IPS-18c (cell line): ENCODE data around the gene SLC5A10.

Source experiments
- H3K4me3 ChIP-seq: 2 replicates; pipeline ENCODE4 v1.7.0; 2013; ENCODE audit warnings: low read depth, mild to moderate bottlenecking, low read length, moderate library complexity; ENCODE audit not compliant: insufficient read depth
- H3K9me3 ChIP-seq: one replicate; pipeline ENCODE4 v1.6.1; 2013; ENCODE audit warnings: mild to moderate bottlenecking, low read length, moderate library complexity; ENCODE audit not compliant: control insufficient read depth, insufficient read depth

Gene SLC5A10

GRCh38 chr17:18959845-18960240 is 7.9 kb downstream of the SLC5A10 start:
- Histone ChIP-seq H3K9me3 (no peaks in the 10 kb centered on the region), H3K4me3 (no peak overlapping the region)

DNA sequence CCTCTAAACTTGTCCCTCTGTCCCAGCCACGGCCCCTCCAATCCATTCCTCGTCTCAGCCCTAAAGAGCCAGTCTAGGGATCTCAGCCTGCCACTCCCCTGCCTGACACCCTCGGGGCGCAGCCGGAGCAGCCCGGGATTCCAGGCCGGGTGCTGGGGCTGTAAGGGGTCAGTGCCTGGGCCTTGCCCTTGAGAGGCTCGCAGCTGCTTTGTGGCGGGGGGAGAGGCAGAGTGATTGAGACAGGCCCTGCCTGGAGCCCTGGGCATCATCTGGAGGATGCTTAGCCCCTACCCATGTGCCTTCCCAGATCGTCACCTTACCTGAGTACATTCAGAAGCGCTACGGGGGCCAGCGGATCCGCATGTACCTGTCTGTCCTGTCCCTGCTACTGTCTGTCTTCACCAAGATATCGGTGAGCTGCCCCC is 8.3 kb downstream of the SLC5A10 start:
- Histone ChIP-seq H3K9me3 (no peaks in the 10 kb centered on the region), H3K4me3 (no peak overlapping the region)

DNA sequence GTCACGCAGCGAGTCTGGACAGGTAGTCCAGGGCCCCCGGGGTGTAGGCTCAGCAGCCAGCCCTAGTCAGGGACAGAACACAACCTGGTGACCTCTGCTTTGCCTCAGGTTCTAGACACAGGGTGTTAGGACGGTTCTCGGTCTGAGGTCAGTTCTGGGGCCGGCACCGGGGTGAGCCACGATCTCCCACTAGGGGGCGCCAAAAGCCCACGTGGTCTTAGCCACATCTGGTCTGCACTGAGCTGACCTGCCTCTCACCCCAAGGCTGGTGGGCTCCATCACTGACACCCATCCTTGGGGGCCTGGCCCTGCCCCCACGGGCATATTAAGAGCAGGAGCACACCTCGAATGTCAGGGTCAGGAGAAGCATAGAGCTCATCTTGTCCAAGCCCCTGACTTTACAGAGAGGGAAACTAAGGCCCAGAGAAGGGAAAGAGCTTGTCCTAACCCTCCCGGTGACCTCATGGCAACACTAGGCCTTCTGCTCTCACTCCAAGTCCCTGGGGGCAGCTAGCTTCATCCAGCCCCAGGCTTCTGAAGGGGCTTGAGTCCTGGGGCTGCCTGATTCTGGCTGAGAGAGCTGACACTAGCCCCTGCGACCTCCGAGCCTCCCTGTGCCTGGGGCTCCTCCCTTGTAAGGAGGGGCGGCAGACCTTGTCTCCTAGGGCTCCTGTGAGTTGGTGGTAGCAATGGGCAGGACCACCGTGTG is 9.0 kb downstream of the SLC5A10 start:
- H3K9me3 ChIP-seq = no peaks in the 10 kb centered on the region
- no peak overlapping the region for H3K4me3 ChIP-seq

- H3K4me3 ChIP-seq = no peak overlapping the region
- H3K9me3 ChIP-seq = no peaks in the 10 kb centered on the region
These were observed 9.9 kb downstream of the SLC5A10 start for GRCh38 chr17:18961634-18962493.

DNA sequence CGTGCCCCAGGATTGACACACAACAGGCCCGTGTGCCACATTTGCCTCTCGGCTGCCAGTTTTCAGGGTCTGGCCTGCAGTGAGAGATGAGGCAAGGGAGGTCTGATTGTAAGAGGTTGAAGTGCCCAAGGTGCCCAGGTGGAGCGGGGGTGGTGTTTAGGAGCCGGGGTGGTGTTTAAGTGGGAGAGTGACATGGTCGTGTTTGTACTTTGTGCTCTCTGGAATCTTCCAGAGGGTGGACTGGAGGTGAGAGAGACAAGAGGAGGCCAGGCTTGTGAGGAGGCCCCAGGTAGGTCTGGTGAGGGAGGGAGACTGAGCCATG is 10.5 kb downstream of the SLC5A10 start:
- Histone ChIP-seq H3K9me3 (no peaks in the 10 kb centered on the region), H3K4me3 (no peak overlapping the region)

GRCh38 chr17:18963126-18964017 is 11.4 kb downstream of the SLC5A10 start:
- no peaks in the 10 kb centered on the region for H3K9me3 ChIP-seq
- H3K4me3 ChIP-seq = no peak overlapping the region

- H3K9me3 ChIP-seq = no peaks in the 10 kb centered on the region
- no peak overlapping the region for H3K4me3 ChIP-seq
These were observed 12.0 kb downstream of the SLC5A10 start for GRCh38 chr17:18964018-18964351.

GRCh38 chr17:18964550-18964949 is 12.6 kb downstream of the SLC5A10 start:
- Histone ChIP-seq H3K9me3 (no peaks in the 10 kb centered on the region), H3K4me3 (no peak overlapping the region)

DNA sequence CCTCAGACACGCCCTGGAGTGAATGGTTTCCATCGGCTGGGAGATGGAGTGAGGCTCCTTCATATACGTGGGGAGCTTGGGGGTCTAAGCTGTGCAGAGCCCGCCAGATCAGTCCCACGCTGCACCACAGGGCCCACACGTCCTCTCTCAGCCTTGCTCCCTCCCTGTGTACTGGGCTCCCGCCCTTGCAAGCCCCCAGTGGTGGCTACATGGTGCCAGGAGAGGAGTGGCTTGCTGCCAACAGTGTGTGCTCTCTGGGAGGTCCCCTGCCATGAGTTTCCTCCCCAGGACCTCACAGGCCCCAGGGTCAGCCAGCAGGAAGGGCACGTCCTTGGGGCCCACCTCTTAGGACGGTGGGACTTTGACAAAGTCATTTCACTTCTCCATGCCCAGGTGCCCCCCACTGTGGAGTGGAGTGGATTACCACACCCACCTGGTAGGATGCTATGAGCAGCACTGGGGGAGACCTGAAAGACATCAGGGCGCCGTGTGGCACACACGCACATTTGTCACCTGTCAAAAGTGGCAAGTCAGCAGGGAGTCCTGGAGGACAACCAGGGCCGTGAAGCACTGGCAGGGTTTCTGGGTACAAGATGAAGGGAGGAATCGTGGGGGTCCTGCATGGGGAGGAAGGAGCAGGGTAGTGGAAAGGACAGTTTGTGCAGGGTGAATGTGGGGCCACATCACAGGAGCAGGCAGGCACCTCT is 13.7 kb downstream of the SLC5A10 start:
- H3K4me3 ChIP-seq = no peak overlapping the region
- no peaks in the 10 kb centered on the region for H3K9me3 ChIP-seq

DNA sequence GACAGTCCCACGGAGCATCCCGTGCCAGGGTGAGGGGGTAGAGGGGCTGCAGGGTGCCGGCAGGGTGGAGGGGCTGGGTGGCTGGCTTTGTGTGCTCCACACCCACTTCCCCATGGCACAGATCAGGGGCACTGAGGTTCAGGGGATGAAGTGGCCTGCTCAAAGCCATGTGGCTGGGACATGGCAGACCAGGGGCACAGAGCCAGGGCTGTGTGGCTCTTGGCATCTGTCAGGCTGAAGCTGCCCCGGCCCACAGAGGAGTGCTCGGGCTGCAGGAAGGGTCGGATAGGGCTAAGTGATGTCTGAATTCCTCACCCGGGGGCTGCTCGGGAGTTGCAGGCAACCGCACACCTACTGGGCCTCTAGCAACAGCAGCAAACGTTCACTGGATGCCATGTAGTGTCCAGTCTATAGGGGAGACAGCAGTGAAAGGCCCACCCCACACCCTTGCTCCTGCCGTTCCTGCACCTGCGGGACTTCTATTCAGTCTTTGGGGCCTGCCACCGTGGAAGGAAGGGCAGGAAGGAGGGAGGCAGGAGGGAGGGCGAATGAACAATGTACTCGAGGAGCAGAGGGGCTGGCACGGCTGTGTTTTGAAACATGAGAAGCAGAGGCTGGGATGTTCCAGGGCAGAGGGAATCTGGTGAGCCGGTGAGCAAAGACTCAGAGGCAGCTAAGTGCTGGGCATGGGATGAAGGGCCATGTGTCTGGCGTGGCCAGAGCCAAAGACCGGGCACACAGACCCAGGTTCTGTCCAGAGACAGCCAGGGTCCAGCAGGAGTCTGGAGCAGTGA is 15.1 kb downstream of the SLC5A10 start:
- Histone ChIP-seq H3K4me3 (no peak overlapping the region), H3K9me3 (no peaks in the 10 kb centered on the region)

DNA sequence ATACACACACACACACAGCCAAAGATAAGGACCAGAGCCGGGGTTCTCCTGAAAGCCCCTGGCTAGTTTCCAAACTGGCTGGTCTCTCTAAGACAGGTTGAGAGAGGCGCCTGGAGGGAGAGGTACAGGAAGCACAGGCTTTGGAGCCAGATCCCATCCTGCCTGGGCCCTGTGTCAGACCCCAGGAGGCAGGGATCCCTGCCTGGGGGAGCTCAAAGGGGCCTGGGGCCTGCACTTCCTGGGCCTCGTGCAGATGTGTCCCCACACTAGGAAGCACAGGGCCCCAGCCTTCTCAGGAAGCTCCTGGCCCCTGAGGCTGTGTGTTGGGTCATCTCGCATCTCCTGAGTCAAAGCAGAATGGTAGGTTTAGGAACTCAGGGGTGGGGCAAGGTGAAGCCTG is 16.0 kb downstream of the SLC5A10 start:
- H3K9me3 ChIP-seq = no peaks in the 10 kb centered on the region
- H3K4me3 ChIP-seq = no peak overlapping the region

DNA sequence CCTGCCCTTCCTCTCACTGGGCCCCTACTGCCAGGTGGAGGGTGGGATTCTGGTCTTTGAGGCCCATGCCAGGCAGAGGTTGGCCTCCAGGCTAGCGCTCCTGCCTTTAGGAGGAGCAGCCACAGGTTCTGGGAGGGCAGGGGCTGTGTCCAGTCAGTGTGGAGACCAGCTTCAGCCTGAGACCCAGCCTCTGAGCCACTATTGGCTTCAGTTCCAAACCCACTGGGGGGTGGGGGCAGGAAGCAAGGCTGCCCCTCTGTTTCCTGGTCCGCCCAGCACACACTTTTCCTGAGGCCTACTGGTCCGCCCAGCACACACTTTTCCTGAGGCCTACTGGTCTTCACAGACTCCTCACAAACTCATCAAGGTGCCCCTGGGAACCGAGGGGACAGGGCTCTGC is 16.4 kb downstream of the SLC5A10 start:
- no peak overlapping the region for H3K4me3 ChIP-seq
- no peaks in the 10 kb centered on the region for H3K9me3 ChIP-seq

DNA sequence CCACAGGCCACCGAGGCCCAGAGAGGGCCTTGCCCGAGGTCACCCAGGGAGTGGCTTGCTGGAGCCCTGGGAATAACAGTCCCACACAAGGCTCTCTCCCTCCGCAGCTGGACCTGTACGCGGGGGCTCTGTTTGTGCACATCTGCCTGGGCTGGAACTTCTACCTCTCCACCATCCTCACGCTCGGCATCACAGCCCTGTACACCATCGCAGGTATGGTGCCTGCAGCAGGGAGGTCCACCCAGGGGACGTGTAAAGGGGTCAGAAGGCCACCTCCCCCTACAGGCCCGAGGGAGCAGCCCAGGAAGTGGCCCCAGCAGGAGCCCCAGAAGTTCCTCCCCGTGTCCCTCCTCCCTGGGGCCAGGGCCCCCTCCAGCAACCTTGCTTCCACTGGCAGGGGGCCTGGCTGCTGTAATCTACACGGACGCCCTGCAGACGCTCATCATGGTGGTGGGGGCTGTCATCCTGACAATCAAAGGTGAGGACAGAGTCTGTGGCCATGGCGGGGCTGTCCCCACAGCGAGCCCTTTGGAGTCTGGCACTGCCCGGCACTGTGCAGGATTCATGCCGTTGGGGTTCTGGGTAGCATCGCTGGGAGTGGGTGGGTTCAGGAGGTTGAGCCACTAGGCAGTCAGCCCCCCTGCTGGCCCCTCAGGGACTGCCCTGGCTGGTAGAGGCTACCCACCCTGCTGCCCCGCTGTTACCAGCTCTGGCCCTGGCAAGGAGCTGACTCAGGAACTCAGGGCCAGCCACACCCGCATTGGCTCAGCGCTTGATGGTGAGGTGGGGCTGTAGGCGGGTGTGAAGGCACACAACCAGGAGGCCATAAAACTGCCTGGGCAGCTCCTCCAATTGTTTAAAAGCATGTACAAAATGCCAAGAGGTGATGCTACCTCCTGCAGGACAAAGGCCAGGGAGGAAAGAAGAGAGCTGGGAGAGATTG is 17.3 kb downstream of the SLC5A10 start:
- H3K9me3 ChIP-seq = no peaks in the 10 kb centered on the region
- H3K4me3 ChIP-seq = no peak overlapping the region

DNA sequence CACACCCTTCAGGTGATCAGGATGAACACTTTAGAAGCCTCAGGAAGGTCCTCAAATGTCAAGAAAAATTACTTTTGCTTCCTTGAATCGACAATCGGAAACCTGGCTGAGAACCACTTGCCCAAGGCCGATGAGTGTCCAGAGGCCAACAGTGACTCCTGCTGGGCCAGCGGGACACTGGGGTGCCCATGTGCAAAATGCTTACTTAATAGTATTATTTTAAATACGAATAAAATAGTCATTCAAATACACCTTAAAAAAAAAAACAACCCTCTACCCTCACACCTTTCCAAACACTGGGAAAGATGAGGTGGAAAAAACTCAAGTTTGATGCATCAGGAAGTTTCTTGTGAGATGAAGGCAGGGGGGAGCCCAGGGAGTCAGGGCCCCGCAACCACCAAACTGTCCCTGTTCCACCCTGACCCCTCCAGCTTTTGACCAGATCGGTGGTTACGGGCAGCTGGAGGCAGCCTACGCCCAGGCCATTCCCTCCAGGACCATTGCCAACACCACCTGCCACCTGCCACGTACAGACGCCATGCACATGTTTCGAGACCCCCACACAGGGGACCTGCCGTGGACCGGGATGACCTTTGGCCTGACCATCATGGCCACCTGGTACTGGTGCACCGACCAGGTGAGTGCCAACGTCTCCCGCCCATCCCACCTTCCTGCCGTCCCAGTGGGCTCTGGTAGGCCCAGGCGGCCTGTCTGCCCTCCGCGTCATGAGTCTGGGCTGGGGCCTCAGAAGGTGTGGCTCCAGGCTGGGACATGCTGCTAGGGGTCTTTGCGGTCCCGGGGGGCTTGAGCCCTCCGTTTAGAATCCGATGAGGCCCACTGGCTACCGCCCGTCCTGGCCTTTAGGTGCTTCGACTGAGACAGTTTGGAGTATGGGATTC is 18.9 kb downstream of the SLC5A10 start:
- H3K9me3 ChIP-seq = no peaks in the 10 kb centered on the region
- H3K4me3 ChIP-seq = no peak overlapping the region

DNA sequence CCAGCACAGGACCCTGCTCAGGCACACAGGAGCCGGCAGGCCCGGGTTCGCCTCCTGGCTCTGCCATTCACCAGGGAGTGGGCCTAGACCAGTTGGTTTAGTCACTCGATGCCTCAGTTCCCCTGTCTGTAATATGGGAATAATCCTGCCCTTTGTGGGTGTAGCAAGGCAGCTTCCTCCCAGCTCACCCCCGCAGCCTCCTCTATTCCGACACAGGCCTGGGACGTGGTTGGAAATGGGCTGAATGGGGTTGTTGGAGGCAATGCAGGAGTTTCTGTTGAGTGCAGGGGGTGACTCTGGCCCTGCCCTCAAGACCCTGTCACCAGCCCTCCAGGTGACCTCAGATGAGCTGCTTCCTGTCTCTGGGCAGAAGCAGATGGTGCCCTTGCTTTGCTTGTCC is 19.8 kb downstream of the SLC5A10 start:
- no peak overlapping the region for H3K4me3 ChIP-seq
- no peaks in the 10 kb centered on the region for H3K9me3 ChIP-seq
